Glomerular endothelial cell (primary cell): Measurements from ENCODE around the gene FLRT1. TPM values are rescaled to one million over a fixed set of nuclear protein-coding genes. Genes with fewer than 3 reads are reported as not detected.

Experiments
- DNase-seq: peaks from one replicate; pipeline ENCODE4 v3.0.0-alpha.2; 2011; ENCODE audit warnings: low read depth, low spot score; ENCODE audit errors: extremely low read depth
- total RNA-seq: library from RNA; depleted of rRNA; stranded (reverse); fragments of >200 nt; gene quantifications from 2 replicates; pipeline ENCODE4 v1.2.3, GENCODE V29; 2015

The FLRT1 gene, protein sequence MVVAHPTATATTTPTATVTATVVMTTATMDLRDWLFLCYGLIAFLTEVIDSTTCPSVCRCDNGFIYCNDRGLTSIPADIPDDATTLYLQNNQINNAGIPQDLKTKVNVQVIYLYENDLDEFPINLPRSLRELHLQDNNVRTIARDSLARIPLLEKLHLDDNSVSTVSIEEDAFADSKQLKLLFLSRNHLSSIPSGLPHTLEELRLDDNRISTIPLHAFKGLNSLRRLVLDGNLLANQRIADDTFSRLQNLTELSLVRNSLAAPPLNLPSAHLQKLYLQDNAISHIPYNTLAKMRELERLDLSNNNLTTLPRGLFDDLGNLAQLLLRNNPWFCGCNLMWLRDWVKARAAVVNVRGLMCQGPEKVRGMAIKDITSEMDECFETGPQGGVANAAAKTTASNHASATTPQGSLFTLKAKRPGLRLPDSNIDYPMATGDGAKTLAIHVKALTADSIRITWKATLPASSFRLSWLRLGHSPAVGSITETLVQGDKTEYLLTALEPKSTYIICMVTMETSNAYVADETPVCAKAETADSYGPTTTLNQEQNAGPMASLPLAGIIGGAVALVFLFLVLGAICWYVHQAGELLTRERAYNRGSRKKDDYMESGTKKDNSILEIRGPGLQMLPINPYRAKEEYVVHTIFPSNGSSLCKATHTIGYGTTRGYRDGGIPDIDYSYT
- not detected in 2 replicates for total RNA-seq

GRCh38 chr11:64035576-64035975 is at the start of gene FLRT1:
FLRT1 (plus strand) TSS chr11:64035931; CDS start chr11:64116268, 80,337 bp downstream.
- no peak for DNase-seq

DNA sequence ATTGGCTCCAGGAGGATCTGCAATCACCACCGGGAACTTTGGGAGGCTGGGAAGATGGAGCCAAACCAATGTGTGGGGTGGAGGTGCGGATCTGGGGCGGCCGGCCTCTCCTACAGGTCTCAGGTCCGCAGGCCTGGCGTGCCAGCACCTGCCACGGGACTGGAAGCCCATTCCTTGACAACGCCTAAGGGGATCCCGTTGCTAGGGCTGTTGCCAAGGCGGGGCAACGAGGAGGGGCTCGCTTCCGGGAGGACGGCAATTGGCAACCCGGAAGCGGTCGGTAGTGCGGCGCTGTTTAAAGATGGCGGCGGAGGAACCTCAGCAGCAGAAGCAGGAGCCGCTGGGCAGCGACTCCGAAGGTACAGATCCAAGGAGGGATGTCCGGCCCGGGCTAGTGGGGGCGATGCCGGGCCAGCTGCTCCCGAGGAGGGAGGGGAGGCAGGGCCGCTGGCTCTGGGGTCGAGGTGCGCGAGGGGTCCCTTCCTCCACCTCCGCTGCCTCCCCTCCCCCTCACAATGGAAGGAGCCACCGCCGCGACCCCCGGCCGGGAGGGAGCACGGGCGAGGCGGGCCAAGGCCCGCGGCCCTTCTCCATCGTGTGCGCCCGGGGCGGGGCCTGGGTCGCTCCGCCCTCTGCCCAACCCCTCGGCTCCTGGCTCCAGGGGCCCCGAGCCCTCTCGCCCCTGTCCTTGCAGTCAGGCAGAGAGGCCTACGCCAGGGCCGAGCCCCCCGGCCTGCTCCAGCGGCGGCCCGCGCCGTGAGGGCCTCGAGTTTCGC is 49.4 kb upstream of the FLRT1 start, which contains the start of gene OTUB1:
TSS of gene OTUB1 (plus strand) at position 283 of the 776 bp plus-strand sequence. CDS start at position 302, 19 bp downstream.
- no peak for DNase-seq

GRCh38 chr11:63986932-63987513 is 48.7 kb upstream of the FLRT1 start:
- DNase-seq = no peak

DNA sequence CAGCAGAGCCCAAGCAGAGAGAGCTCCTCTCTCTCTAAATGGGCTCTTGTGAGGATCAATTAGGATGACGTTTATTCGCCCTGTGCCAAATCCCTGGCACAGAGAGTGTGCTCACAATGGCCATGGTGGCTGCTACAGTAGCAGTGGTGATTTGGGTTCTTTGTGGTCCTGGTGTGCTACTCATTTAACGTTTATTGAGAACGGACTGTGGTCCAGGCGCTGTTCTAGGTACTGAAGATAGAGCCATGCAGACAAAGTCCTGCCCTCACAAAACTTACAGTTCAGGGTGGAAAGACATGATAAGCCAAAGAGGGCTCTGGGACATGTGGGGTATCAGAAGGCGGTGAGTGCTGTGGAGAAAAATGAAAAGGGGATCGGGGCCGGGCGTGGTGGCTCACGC is 44.2 kb upstream of the FLRT1 start:
- no peak for DNase-seq

DNA sequence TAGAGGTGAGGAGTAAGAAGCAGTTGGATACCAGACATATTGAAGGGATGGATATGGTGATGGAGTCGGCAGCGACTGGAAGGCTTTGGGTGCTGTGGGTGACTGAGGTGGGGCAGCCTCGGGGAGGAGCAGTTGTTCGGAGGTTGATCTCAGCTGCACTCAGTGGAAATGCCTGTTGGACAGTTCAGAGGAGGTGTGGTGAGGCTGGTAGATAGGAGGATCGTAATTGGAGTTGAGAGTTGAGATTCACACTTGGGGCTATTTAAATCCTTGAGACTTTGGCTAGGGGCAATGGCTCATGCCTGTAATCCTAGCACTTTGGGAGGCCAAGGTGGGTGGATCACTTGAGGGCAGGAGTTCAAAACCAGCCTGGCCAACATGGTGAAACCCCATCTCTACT is 42.6 kb upstream of the FLRT1 start:
- DNase-seq = no peak

DNA sequence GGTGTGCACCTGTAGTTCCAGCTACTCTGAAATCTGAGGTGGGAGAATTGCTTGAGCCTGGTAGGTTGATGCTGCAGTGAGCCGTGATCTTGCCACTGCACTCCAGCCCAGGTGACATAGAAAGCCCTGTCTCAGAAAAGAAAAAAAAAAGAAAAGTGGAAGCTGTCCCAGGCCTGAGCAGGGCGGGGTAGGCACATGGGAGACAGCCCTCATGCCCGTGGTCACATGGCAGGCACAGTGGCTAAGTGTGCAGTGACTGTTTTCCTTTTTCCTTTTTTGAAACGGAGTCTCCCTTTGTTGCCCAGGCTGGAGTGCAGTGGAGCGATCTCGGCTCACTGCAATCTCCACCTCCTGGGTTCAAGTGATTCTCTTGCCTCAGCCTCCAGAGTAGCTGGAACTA is 41.7 kb upstream of the FLRT1 start:
- DNase-seq = no peak

DNA sequence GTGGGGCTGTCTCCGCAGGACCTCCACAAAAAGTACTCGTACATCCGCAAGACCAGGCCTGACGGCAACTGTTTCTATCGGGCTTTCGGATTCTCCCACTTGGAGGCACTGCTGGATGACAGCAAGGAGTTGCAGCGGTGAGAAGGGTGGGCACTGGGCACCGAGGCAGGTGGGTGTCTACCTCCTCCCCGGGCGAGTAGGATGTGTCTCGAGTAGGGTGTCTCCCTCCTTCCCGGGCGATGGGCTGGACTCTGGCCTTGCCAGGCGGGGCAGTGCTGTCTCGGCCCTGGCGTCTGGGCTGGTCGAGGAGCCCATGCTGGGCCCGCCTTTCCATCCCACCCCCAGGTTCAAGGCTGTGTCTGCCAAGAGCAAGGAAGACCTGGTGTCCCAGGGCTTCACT is 39.2 kb upstream of the FLRT1 start:
- DNase-seq = no peak

- no peak for DNase-seq
Observed at GRCh38 chr11:63997104-63997700, 38.5 kb upstream of the FLRT1 start.

GRCh38 chr11:63997801-63998337 is 37.9 kb upstream of the FLRT1 start:
- no peak for DNase-seq

DNA sequence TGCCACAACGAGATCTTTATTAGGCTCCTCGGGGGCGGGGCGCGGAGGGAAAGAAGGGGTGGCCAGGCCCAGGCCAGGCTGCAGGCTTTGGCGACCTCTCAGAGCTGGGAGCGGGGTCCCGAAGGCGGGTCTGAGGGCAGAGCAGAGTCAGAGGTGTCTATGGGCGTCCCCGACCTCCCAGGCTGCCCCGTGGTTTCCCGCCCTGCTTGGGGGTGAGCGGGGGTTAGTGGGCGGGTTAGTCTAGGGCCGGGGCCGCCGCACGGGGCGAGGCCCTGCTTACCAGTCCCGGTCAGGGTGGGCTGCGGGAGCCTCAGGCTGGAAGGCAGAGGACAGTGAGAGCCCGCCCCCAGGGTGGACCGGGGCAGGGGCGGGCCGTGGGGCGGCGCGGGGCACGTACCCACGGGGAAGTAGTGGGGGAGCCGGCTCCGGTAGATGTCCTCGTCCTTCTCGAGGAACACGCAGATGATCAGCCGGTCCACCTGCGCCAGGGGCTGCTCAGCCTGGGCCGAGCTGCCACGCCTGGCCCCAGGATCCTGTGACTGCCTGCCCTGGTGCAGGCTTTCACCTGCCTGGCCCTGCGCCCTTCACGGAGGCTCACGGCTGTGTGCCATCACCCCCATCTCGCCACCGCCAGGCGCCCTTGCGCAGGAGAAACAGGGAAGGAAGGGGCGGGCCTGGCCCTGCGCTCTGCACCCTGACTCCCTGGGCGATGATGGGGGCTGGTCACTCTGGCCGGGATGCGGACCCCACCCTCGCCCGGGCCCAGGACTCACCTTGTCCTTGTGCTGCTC is 37.0 kb upstream of the FLRT1 start:
- DNase-seq = no peak

GRCh38 chr11:63999349-64000025 is 36.2 kb upstream of the FLRT1 start:
- no peak for DNase-seq

DNA sequence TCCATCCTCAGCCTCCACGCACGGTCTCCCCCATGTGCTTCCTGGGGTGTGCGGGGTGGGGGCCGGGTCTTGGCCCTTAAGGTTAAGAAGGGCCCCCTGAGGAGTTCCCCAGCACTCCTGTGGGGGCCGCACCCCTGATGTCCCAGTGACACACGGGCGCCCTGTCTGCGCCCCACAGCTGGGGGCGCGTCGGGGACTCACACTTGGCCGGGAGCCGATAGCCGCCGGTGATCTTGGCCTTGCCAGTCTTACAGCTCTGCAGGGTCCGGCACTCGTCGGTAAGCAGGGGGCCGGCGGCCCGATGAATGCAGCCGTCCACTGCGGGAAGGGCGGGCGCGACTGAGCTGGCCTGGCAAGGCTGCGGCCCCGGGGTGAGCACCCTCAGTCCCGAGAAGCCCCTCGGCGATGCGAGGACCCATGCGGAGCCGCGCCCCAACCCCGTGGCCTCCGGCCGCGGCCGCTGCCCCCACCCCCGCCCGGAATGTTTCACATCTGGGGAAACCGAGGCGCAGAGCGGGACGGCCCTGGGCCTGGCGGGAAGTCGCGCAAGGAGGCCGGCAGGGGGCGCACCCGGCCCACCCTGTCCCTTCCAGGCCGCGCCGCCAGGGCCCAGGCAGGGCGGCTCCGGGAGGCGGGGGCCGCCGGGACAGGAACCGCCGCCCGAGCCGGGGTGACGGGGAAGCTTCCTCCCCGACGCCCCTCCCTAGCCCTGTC is 35.5 kb upstream of the FLRT1 start:
- no peak for DNase-seq

- DNase-seq = no peak
Observed at GRCh38 chr11:64000740-64001483, 34.8 kb upstream of the FLRT1 start.

DNA sequence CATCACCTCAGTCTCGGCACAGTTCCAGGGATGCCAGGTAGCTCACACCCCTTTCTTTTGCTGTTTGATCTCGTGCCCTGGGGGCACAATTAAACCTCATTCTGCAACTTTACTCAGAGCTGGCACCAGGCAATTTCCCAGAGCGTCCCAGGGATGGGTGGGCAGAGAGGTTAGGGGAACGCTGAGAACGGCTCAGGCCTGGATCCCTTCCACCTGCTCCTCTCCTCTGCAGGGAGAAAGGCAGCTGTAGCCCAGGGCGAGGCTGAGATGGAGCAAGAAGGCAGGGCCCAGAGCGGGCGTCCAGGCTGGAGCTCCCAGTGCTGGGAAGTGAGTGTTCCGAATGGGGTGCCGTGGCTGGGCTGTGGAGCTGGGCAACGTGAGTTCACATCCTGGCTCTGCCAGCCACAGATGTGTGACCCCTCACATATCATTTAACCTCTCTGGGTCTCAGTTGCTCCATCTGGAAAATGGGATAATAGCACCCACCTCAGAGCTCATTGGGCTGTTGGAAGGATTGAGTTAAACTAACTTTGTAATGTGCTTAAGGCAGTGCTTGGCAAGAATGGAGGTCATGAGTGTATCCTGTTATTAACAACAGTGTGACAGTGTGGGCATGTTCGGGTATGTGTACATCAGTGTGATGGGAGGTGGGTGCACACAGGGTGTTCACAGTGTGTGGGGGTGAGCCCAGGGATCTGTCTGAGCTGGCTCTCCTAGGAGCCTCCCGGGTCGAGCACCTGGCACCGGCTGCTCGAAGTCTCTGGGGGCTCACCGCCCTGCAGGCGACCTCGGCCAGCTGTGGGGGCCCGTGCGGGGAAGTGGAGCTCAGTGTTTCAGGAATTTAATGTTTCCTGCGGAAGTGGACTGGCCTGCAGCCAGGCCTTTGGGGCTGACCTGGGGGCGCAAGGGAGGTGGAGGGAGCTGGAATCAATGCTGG is 34.0 kb upstream of the FLRT1 start:
- no peak for DNase-seq

DNA sequence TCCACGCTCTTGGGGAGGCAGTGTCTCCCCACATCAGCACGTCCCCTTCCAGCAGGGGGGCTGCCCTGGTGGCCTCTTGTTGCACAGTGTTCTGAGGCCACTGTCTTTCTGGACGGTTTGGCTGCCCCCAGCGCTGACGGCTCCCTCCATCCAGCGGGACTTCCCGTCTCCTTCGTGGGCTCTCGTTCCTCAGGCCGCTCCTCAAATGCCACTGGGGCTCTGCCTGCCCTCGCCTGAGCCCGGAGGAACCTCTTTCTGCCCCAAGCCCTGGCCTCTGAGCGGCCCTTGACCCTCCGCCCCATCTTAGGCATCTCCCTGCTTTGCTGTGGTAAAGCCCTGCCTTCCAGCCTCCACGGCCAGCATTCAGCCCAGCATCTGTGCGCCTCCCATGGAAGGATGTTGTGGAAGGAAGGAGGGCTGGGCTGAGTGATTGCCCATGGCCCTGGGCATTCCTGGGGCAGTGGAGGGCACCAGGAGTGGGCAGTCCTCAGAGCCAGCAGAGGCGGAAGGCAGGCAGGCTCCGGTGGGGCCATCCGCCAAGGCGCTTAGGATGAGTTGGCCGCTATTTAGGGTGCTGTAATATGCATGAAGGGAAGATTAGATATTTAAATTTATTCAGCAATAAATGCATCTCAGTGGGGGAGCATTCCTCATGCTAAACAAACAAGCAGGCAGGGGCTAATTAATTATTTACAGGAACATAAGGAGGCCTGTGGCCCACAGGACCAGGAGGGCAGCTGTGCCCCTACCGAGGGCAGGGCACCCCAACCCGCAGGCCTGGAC is 31.7 kb upstream of the FLRT1 start:
- DNase-seq = no peak

- DNase-seq = no peak
Observed at GRCh38 chr11:64004590-64004984, 31.1 kb upstream of the FLRT1 start.
